ENCODE measurements around the gene TUBGCP6.

TUBGCP6 gene

GRCh38 chr22:50224071-50224470, 20.8 kb downstream of the TUBGCP6 start:
- DNase-seq, result no peak

- DNase-seq, result no peak
These were observed 22.3 kb downstream of the TUBGCP6 start for GRCh38 chr22:50222508-50222907.

GRCh38 chr22:50221410-50222300, 23.2 kb downstream of the TUBGCP6 start:
- DNase-seq, result no peak

- DNase-seq, result no peak
These were observed 24.0 kb downstream of the TUBGCP6 start for GRCh38 chr22:50220603-50221409.

GRCh38 chr22:50219800-50220602, 24.8 kb downstream of the TUBGCP6 start:
- DNase-seq, result no peak

GRCh38 chr22:50218996-50219727, 25.7 kb downstream of the TUBGCP6 start:
- DNase-seq, result no peak

GRCh38 chr22:50218153-50218995, 26.4 kb downstream of the TUBGCP6 start:
- no peak for DNase-seq

- DNase-seq, result no peak
These were observed 27.2 kb downstream of the TUBGCP6 start for GRCh38 chr22:50217543-50218152.

GRCh38 chr22:50216684-50217520, 27.9 kb downstream of the TUBGCP6 start:
- DNase-seq, result no peak

- DNase-seq, result no peak
These were observed 28.7 kb downstream of the TUBGCP6 start for GRCh38 chr22:50216055-50216683.

- DNase-seq, result no peak
These were observed 29.3 kb downstream of the TUBGCP6 start for GRCh38 chr22:50215297-50216054.

- DNase-seq, result no peak
These were observed 31.6 kb downstream of the TUBGCP6 start for GRCh38 chr22:50213263-50213662.

- no peak for DNase-seq
These were observed 33.7 kb downstream of the TUBGCP6 start for GRCh38 chr22:50211147-50211546.

- no peak for DNase-seq
These were observed 34.3 kb downstream of the TUBGCP6 start for GRCh38 chr22:50210378-50211139.

- DNase-seq, result peak in 1 of 2 donors; percentile 81
These were observed 34.9 kb downstream of the TUBGCP6 start for GRCh38 chr22:50209893-50210292.

- no peak for DNase-seq
These were observed 35.6 kb downstream of the TUBGCP6 start for GRCh38 chr22:50208939-50209892.
